Lung (tissue), 12 donors: ENCODE data around the gene FAM13C. TPM values are rescaled to one million over a fixed set of nuclear protein-coding genes. Genes with fewer than 3 reads are reported as not detected.

Experiments used
- ATAC-seq: fragments of 200-7000 bp; cut with Tn5 transposase; one replicate; pipeline ENCODE4 v1.9.1; 2020; ENCODE audit warnings: moderate number of reproducible peaks; ENCODE audit not compliant: insufficient read depth, low FRiP score
- DNase-seq, 3 donors: peaks; one replicate each; pipeline ENCODE4 v3.0.0-alpha.2; 2013 to 2017
- H3K27ac ChIP-seq, 2 donors: one replicate each; pipeline ENCODE4 v1.5.1; 2013; ENCODE audit warnings: mild to moderate bottlenecking in 2 of 2, moderate library complexity in 2 of 2, control low read depth in 1 of 2, inconsistent platforms in 1 of 2, low read depth in 1 of 2, low read length in 1 of 2
- H3K27me3 ChIP-seq, 3 donors: one replicate each; pipeline ENCODE4 v1.5.1; 2013; ENCODE audit warnings: low read length in 2 of 3; ENCODE audit not compliant: control insufficient read depth in 3 of 3, insufficient read depth in 3 of 3
- H3K36me3 ChIP-seq, 4 donors: one replicate each; pipeline ENCODE4 v1.5.1; 2013; ENCODE audit warnings: low read length in 4 of 4, mild to moderate bottlenecking in 1 of 4, moderate library complexity in 1 of 4; ENCODE audit not compliant: control insufficient read depth in 4 of 4, insufficient read depth in 4 of 4
- H3K4me1 ChIP-seq, 5 donors: one replicate each; pipeline ENCODE4 v1.5.1; 2013; ENCODE audit warnings: low read length in 5 of 5, mild to moderate bottlenecking in 2 of 5, moderate library complexity in 1 of 5; ENCODE audit not compliant: control insufficient read depth in 5 of 5, insufficient read depth in 5 of 5
- H3K4me3 ChIP-seq: one replicate; pipeline ENCODE4 v1.5.1; 2013; ENCODE audit warnings: mild to moderate bottlenecking, control low read depth, moderate library complexity
- H3K9ac ChIP-seq, 2 donors: one replicate each; pipeline ENCODE4 v1.5.1; 2013; ENCODE audit warnings: low read length in 2 of 2, control low read depth in 1 of 2; ENCODE audit not compliant: insufficient read depth in 1 of 2
- H3K9me3 ChIP-seq, 4 donors: one replicate each; pipeline ENCODE4 v1.5.1; 2013; ENCODE audit warnings: low read length in 3 of 4, mild to moderate bottlenecking in 1 of 4, moderate library complexity in 1 of 4; ENCODE audit not compliant: control insufficient read depth in 4 of 4, insufficient read depth in 3 of 4
- WGBS, 2 donors: extraction: QIAGEN DNeasy Blood & Tissue Kit; methylation state at CpG; one replicate each; pipeline ENCODE4 v1.1.7; 2013; 5-methylcytosine and 5-hydroxymethylcytosine counted together
- polyA plus RNA-seq, 2 donors: library from polyadenylated mRNA; stranded (reverse); fragments of 200-250 nt; gene quantifications; one replicate each; pipeline ENCODE4 v1.2.1, GENCODE V29; 2013
- total RNA-seq, 2 donors: library from RNA; depleted of rRNA in 1 of 2; stranded (reverse); fragments of >200 nt in 1 of 2; gene quantifications; one replicate each; pipeline ENCODE4 v1.2.1, GENCODE V29; 2014 to 2021
- TF ChIP-seq, protein P1 (sequence below): IDR thresholded peaks from 2 replicates; pipeline ENCODE4 v1.5.1; 2012; ENCODE audit warnings: mild to moderate bottlenecking; ENCODE audit errors: control extremely low read depth, extremely low read depth
- donor health status: control.
- donor health status: control.
- donor health status: Bipolar disorder and iron deficiency.
- donor health status: healthy.
- donor health status: DM: yes; HTN: yes; CAD: no.

Gene FAM13C
- total and polyA plus RNA-seq, 4 donors = 1.2 to 59.0 (median 6.2) TPM

DNA sequence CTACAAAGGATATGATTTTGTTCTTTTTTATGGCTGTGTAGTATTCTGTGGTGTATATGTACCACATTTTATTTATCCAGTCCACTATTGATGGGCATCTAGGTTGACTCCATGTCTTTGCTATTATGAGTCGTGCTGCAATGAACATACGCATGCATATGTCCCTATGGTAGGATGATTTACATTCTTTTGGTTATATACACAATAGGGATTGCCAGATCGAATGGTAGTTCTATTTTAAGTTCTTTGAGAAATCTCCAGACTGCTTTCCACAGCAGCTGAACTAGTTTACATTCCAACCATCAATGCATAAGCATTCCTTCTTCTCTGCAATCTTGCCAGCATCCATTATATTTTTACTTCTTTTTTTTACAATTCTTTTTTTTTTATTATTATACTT lies 35.6 kb upstream of the FAM13C start:
- WGBS, 2 donors = 89 to 90% methylated on average over 3 of the region's 3 CpGs
- Histone ChIP-seq H3K4me1 (peaks cover 0 to 2% (median 0%) of the 10 kb centered on the region in 5 donors), H3K9me3 (peaks cover 0 to 3% (median 2%) of the 10 kb centered on the region in 4 donors), H3K9ac (no peak overlapping the region), H3K27me3 (no peaks in the 10 kb centered on the region), H3K4me3 (no peak overlapping the region), H3K27ac (no peak overlapping the region), H3K36me3 (no peaks in the 10 kb centered on the region)
- DNase-seq = no peak
- TF ChIP-seq, protein P1, sequence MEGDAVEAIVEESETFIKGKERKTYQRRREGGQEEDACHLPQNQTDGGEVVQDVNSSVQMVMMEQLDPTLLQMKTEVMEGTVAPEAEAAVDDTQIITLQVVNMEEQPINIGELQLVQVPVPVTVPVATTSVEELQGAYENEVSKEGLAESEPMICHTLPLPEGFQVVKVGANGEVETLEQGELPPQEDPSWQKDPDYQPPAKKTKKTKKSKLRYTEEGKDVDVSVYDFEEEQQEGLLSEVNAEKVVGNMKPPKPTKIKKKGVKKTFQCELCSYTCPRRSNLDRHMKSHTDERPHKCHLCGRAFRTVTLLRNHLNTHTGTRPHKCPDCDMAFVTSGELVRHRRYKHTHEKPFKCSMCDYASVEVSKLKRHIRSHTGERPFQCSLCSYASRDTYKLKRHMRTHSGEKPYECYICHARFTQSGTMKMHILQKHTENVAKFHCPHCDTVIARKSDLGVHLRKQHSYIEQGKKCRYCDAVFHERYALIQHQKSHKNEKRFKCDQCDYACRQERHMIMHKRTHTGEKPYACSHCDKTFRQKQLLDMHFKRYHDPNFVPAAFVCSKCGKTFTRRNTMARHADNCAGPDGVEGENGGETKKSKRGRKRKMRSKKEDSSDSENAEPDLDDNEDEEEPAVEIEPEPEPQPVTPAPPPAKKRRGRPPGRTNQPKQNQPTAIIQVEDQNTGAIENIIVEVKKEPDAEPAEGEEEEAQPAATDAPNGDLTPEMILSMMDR = no peak
- ATAC-seq = no peak

DNA sequence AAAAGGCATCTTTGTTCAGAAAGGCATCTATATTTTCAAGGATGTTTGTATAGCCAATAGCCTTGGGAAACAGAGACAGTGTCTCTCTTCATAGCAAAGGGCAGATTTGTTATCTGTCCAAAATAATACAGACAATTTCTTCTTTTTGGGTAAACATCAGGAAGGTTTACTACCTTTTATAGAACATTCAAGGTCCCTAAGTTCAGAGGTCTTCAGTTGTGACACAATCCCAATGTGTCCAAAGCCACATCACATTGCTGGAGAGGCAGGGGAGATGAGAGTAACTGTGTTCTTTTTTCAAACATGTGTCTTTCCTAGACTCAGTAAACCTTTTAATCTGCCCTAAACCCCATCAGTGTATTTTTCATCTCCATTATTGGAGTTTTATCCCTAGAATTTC lies 33.6 kb upstream of the FAM13C start:
- TF ChIP-seq, protein P1 = no peak

DNA sequence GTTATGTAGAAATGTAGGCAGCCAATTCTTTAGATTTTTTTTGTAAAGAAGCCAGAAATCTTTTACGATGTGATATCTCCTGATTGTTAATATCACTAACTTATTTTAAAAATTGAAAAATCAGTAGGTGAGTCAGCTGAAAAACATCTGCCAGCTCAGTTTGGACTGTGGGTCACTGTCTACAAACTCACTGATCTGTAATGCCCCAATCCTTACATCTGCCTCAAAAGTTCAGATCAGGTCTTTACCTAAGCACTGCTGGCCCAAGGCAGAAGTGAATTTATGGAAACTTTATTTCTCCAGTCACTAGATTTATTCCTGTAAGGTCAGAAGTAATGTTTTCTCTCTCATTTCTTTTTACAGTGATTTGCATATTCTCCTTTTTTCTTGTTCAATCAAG lies 31.0 kb upstream of the FAM13C start:
- no peak overlapping the region for H3K27ac ChIP-seq
- H3K9me3 ChIP-seq = peaks cover 0 to 3% (median 0%) of the 10 kb centered on the region in 4 donors
- 74 to 77% methylated on average over 1 of the region's 1 CpG for WGBS, 2 donors
- TF ChIP-seq, protein P1 = no peak
- peak in 1 of 3 donors; percentile 16 for DNase-seq
- H3K4me1 ChIP-seq = peaks cover 0 to 2% (median 0%) of the 10 kb centered on the region in 5 donors
- no peak for ATAC-seq
- H3K9ac ChIP-seq = no peak overlapping the region
- no peaks in the 10 kb centered on the region for H3K27me3 ChIP-seq
- H3K36me3 ChIP-seq = no peaks in the 10 kb centered on the region
- H3K4me3 ChIP-seq = no peak overlapping the region

More for the DNA sequence above, 33.6 kb upstream of the FAM13C start:
- no peak for DNase-seq
- peaks cover 0 to 3% (median 2%) of the 10 kb centered on the region in 4 donors for H3K9me3 ChIP-seq
- H3K4me3 ChIP-seq = no peak overlapping the region
- no peak for ATAC-seq
- peaks cover 0 to 2% (median 0%) of the 10 kb centered on the region in 5 donors for H3K4me1 ChIP-seq
- H3K36me3 ChIP-seq = no peaks in the 10 kb centered on the region
- no peaks in the 10 kb centered on the region for H3K27me3 ChIP-seq
- no peak overlapping the region for H3K27ac ChIP-seq
- H3K9ac ChIP-seq = no peak overlapping the region

DNA sequence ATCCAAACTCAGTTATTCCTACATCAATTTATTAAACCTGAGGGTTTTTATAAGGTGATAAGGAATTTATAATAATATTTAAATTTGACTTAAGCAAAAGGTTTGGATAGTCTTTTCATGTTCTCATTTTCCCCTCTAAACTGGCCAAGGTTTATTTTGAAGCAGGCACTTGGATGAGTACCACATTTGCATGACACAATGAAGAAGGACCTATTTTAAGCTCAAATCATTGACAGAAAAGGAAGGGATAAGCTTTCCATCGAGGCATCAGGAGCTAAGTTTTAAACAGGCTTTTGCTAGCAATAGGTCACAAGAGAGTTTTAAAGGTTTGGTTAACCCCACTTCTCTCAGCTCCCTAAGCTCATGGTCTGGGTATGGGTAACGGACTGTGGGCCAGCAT lies 28.7 kb upstream of the FAM13C start:
- TF ChIP-seq, protein P1 = no peak
- 62 to 83% methylated on average over 2 of the region's 2 CpGs for WGBS, 2 donors
- Histone ChIP-seq H3K27ac (no peak overlapping the region), H3K27me3 (no peaks in the 10 kb centered on the region), H3K9me3 (no peaks in the 10 kb centered on the region), H3K9ac (no peak overlapping the region), H3K4me1 (peaks cover 0 to 2% (median 0%) of the 10 kb centered on the region in 5 donors), H3K4me3 (no peak overlapping the region), H3K36me3 (no peaks in the 10 kb centered on the region)
- ATAC-seq = no peak
- no peak for DNase-seq
